Non-pigmented ciliary epithelial cell (primary cell): ENCODE measurements around the gene DCAF12.
"Not testable (repeated sequence)": the region's sequence is repeated elsewhere in the genome, so short reads cannot be mapped to it uniquely, and the experiment has no call there.

ENCODE experiments used
- DNase-seq: peaks from one replicate; pipeline ENCODE4 v3.0.0-alpha.2; 2010; ENCODE audit warnings: low read depth

Gene DCAF12

GRCh38 chr9:34069831-34070230 lies 56.7 kb downstream of the DCAF12 start:
- no peak for DNase-seq

GRCh38 chr9:34065541-34065940 lies 61.0 kb downstream of the DCAF12 start:
- no peak for DNase-seq

GRCh38 chr9:34059954-34060353 lies 66.5 kb downstream of the DCAF12 start:
- DNase-seq = no peak

- DNase-seq = no peak
Measured at GRCh38 chr9:34059281-34059680, 67.2 kb downstream of the DCAF12 start.

GRCh38 chr9:34049630-34050384 lies 76.7 kb downstream of the DCAF12 start:
- DNase-seq = no peak

GRCh38 chr9:34048727-34049629 lies 77.5 kb downstream of the DCAF12 start, which contains the start of gene UBAP2:
UBAP2 (minus strand) TSS chr9:34048887; CDS start chr9:34017148, 31,739 bp downstream.
- peak; percentile 91 for DNase-seq

GRCh38 chr9:34047864-34048726 lies 78.4 kb downstream of the DCAF12 start:
- no peak for DNase-seq

GRCh38 chr9:34046784-34047379 lies 79.6 kb downstream of the DCAF12 start:
- no peak for DNase-seq

- DNase-seq = no peak
Measured at GRCh38 chr9:34045903-34046302, 80.6 kb downstream of the DCAF12 start.

GRCh38 chr9:34042074-34042473 lies 84.4 kb downstream of the DCAF12 start:
- DNase-seq = not testable (repeated sequence)

- not testable (repeated sequence) for DNase-seq
Measured at GRCh38 chr9:34038851-34039250, 87.6 kb downstream of the DCAF12 start.

GRCh38 chr9:34037626-34038025 lies 88.9 kb downstream of the DCAF12 start:
- no peak for DNase-seq

- DNase-seq = no peak
Measured at GRCh38 chr9:34036625-34037024, 89.9 kb downstream of the DCAF12 start.
